PC-9 (cell line): ENCODE data around the gene KIAA0232. TPM values are rescaled to one million over a fixed set of nuclear protein-coding genes. Genes with fewer than 3 reads are reported as not detected.

Experiments used
- BruUV-seq: library from RNA; stranded (reverse); fragments of 400-500 nt; replicated peaks from 2 replicates; lab custom pipeline; 2021; lab: Mats Ljungman, UMichigan
- CTCF ChIA-PET: fragments of 300-600 bp; sonication (Branson Sonifier 250); formaldehyde crosslinking; loops from one replicate; lab custom pipeline; 2022; ENCODE audit warnings: antibody characterized with exemption; lab: Charles Lee
- POLR2A ChIA-PET: fragments of 300-600 bp; sonication (Branson Sonifier 250); formaldehyde crosslinking; loops from one replicate; lab custom pipeline; 2022; ENCODE audit warnings: antibody characterized with exemption; ENCODE audit not compliant: unreplicated experiment; lab: Charles Lee
- DNase-seq, 2 experiments: peaks; one replicate each; pipeline versions ENCODE4 v3.0.0 to v3.0.0-alpha.2; 2015 to 2022; ENCODE audit warnings: mixed read lengths in 1 of 2
- H2AFZ ChIP-seq: fragments of 200-600 bp; sonication (generic); 2 replicates; pipeline ENCODE4 v1.8.1; 2017; ENCODE audit warnings: antibody characterized with exemption
- H3F3A ChIP-seq: fragments of 200-600 bp; sonication (generic); 2 replicates; pipeline ENCODE4 v1.8.1; 2017; ENCODE audit warnings: antibody characterized with exemption, mild to moderate bottlenecking, low read depth; ENCODE audit not compliant: insufficient read depth
- H3K27ac ChIP-seq: fragments of 200-600 bp; sonication (generic); 2 replicates; pipeline ENCODE4 v1.6.1; 2016; ENCODE audit warnings: mixed run types
- H3K27me3 ChIP-seq: fragments of 200-600 bp; sonication (generic); 2 replicates; pipeline ENCODE4 v1.6.1; 2016; ENCODE audit warnings: low read depth, mixed run types; ENCODE audit not compliant: insufficient read depth
- H3K36me3 ChIP-seq: fragments of 200-600 bp; sonication (generic); 2 replicates; pipeline ENCODE4 v1.6.1; 2016; ENCODE audit warnings: low read depth, mixed run types
- H3K4me1 ChIP-seq: fragments of 200-600 bp; sonication (generic); replicated peaks from 2 replicates; pipeline ENCODE4 v1.6.1; 2016; ENCODE audit warnings: mixed run types; ENCODE audit not compliant: insufficient read depth
- H3K4me2 ChIP-seq: fragments of 200-600 bp; sonication (generic); 2 replicates; pipeline ENCODE4 v1.6.1; 2017; ENCODE audit warnings: mixed run types
- H3K4me3 ChIP-seq: fragments of 200-600 bp; sonication (generic); 2 replicates; pipeline ENCODE4 v1.6.1; 2016; ENCODE audit warnings: mixed run types
- H3K79me2 ChIP-seq: fragments of 200-600 bp; sonication (generic); 2 replicates; pipeline ENCODE4 v1.6.1; 2017; ENCODE audit warnings: low read depth, mixed run types
- H3K9me2 ChIP-seq: fragments of 200-600 bp; sonication (generic); 2 replicates; pipeline ENCODE4 v1.8.1; 2017; ENCODE audit warnings: mild to moderate bottlenecking; ENCODE audit not compliant: insufficient read depth
- H3K9me3 ChIP-seq: fragments of 200-600 bp; sonication (generic); 2 replicates; pipeline ENCODE4 v1.8.1; 2016; ENCODE audit warnings: low read depth; ENCODE audit not compliant: insufficient read depth
- H4K20me1 ChIP-seq: fragments of 200-600 bp; sonication (generic); 2 replicates; pipeline ENCODE4 v1.8.1; 2017; ENCODE audit not compliant: insufficient read depth
- EZH2 ChIP-seq: fragments of 200-600 bp; sonication (generic); IDR thresholded peaks from 2 replicates; pipeline ENCODE4 v1.8.0; 2017; ENCODE audit warnings: antibody characterized with exemption, low read depth
- intact Hi-C: fragments of 100-400 bp; cut with micrococcal nuclease; formaldehyde crosslinking; loops from one replicate; pipeline ENCODE4 v1.10.0; 2022; ENCODE audit not compliant: unreplicated experiment
- total RNA-seq: library from RNA; stranded (reverse); gene quantifications from 2 replicates; pipeline ENCODE4 v1.2.3, GENCODE V29; 2021
- TF ChIP-seq, protein P1 (sequence below): fragments of 200-600 bp; sonication (generic); conservative IDR thresholded peaks from 2 replicates; pipeline ENCODE4 v1.6.1; 2017; ENCODE audit warnings: mixed run types, antibody characterized with exemption, mild to moderate bottlenecking, moderate library complexity

KIAA0232 gene
- total RNA-seq, 1 experiment from 2014 or later: 24.7 TPM

GRCh38 chr4:6885953-6886557, 103.5 kb downstream of the KIAA0232 start:
- TF ChIP-seq EZH2: no peak
- TF ChIP-seq, protein P1, sequence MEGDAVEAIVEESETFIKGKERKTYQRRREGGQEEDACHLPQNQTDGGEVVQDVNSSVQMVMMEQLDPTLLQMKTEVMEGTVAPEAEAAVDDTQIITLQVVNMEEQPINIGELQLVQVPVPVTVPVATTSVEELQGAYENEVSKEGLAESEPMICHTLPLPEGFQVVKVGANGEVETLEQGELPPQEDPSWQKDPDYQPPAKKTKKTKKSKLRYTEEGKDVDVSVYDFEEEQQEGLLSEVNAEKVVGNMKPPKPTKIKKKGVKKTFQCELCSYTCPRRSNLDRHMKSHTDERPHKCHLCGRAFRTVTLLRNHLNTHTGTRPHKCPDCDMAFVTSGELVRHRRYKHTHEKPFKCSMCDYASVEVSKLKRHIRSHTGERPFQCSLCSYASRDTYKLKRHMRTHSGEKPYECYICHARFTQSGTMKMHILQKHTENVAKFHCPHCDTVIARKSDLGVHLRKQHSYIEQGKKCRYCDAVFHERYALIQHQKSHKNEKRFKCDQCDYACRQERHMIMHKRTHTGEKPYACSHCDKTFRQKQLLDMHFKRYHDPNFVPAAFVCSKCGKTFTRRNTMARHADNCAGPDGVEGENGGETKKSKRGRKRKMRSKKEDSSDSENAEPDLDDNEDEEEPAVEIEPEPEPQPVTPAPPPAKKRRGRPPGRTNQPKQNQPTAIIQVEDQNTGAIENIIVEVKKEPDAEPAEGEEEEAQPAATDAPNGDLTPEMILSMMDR: no peak
- intact Hi-C loops: no loop called here
- ChIA-PET CTCF (no interaction called here), POLR2A (no interaction called here)
- no peaks in the 10 kb centered on the region for H4K20me1 ChIP-seq
- H3K36me3 ChIP-seq: 0 out of 2 replicates have a peak, but pooled peaks cover 6% of the 10 kb centered on the region
- H3K9me3 ChIP-seq: no peaks in the 10 kb centered on the region
- no peak for DNase-seq
- H3K4me1 ChIP-seq: no peaks in the 10 kb centered on the region
- H2AFZ ChIP-seq: no peak overlapping the region
- H3F3A ChIP-seq: no peaks in the 10 kb centered on the region
- no peaks in the 10 kb centered on the region for H3K9me2 ChIP-seq
- H3K4me3 ChIP-seq: no peak overlapping the region
- no peak overlapping the region for H3K27ac ChIP-seq
- BruUV-seq: no TSS peak
- H3K4me2 ChIP-seq: no peak overlapping the region
- no peaks in the 10 kb centered on the region for H3K27me3 ChIP-seq
- no peaks in the 10 kb centered on the region for H3K79me2 ChIP-seq

- H4K20me1 ChIP-seq: no peaks in the 10 kb centered on the region
- no peak overlapping the region for H3K4me3 ChIP-seq
- H3K27me3 ChIP-seq: no peaks in the 10 kb centered on the region
- H3K4me1 ChIP-seq: no peaks in the 10 kb centered on the region
- H3K79me2 ChIP-seq: no peaks in the 10 kb centered on the region
- no peak overlapping the region for H2AFZ ChIP-seq
- CTCF ChIA-PET: no interaction called here
- intact Hi-C loops: no loop called here
- POLR2A ChIA-PET: no interaction called here
- TF ChIP-seq, protein P1: no peak
- no peak for TF ChIP-seq EZH2
- 0 out of 2 replicates have a peak, but pooled peaks cover 6% of the 10 kb centered on the region for H3K36me3 ChIP-seq
- H3K9me3 ChIP-seq: no peaks in the 10 kb centered on the region
- DNase-seq: no peak
- no peak overlapping the region for H3K4me2 ChIP-seq
- no peak overlapping the region for H3K27ac ChIP-seq
- no peaks in the 10 kb centered on the region for H3F3A ChIP-seq
- no peaks in the 10 kb centered on the region for H3K9me2 ChIP-seq
- BruUV-seq: no TSS peak
Observed at GRCh38 chr4:6886886-6887285, 104.4 kb downstream of the KIAA0232 start.

GRCh38 chr4:6887591-6888371, 105.3 kb downstream of the KIAA0232 start:
- ChIA-PET CTCF (no interaction called here), POLR2A (no interaction called here)
- Histone ChIP-seq H3K27ac (no peak overlapping the region), H2AFZ (no peak overlapping the region), H3K4me1 (no peaks in the 10 kb centered on the region), H3F3A (no peaks in the 10 kb centered on the region), H3K27me3 (no peaks in the 10 kb centered on the region), H3K36me3 (0 out of 2 replicates have a peak, but pooled peaks cover 5% of the 10 kb centered on the region), H3K79me2 (no peaks in the 10 kb centered on the region), H3K4me3 (no peak overlapping the region), H4K20me1 (no peaks in the 10 kb centered on the region), H3K9me3 (no peaks in the 10 kb centered on the region), H3K4me2 (no peak overlapping the region), H3K9me2 (no peaks in the 10 kb centered on the region)
- no TSS peak for BruUV-seq
- DNase-seq: no peak
- intact Hi-C loops: no loop called here
- TF ChIP-seq, protein P1: no peak
- no peak for TF ChIP-seq EZH2
